GM12878 (cell line): ENCODE results near the gene SMIM27.

ENCODE experiments used
- RBBP5 ChIP-seq: fragments of 200-600 bp; sonication (generic); conservative IDR thresholded peaks from 2 replicates; pipeline ENCODE4 v1.6.1; 2016
- TF ChIP-seq, protein P1 (sequence below): IDR thresholded peaks from 2 replicates; pipeline ENCODE4 v1.6.1; 2012; ENCODE audit warnings: low read depth, low read length, improper control_type of control experiment
- TF ChIP-seq, protein P2 (sequence below), 3 experiments: IDR thresholded peaks in 2 of 3; conservative IDR thresholded peaks in 1 of 3; 2 replicates each; pipeline ENCODE4 v1.5.1; 2011; ENCODE audit warnings: low read depth in 3 of 3, low read length in 3 of 3, mild to moderate bottlenecking in 3 of 3, control low read depth in 2 of 3, moderate library complexity in 2 of 3, inconsistent platforms in 1 of 3, mixed read lengths in 1 of 3; ENCODE audit not compliant: control insufficient read depth in 2 of 3, insufficient read depth in 1 of 3; ENCODE audit errors: extremely low read depth in 1 of 3

DNA sequence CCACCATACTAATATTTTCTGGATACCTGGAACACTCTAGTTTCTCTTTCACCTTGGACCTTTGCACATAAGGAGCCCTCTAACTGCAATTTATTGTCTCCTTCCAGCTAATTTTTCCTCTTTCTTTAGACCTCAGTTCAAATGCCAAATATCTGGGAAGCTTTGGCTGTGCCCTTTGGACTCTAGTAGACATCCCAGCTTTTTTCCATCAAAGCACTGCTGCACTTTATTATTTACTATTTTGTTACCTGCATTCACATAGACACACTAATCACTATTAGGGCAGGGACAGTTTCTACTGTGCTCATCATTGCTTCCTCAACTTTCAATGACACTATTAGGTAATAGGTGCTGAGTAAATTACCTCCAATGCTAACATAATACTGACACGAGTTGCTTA lies 28.2 kb upstream of the SMIM27 start:
- TF ChIP-seq, protein P1, sequence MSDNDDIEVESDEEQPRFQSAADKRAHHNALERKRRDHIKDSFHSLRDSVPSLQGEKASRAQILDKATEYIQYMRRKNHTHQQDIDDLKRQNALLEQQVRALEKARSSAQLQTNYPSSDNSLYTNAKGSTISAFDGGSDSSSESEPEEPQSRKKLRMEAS: no peak
- TF ChIP-seq, protein P2, sequence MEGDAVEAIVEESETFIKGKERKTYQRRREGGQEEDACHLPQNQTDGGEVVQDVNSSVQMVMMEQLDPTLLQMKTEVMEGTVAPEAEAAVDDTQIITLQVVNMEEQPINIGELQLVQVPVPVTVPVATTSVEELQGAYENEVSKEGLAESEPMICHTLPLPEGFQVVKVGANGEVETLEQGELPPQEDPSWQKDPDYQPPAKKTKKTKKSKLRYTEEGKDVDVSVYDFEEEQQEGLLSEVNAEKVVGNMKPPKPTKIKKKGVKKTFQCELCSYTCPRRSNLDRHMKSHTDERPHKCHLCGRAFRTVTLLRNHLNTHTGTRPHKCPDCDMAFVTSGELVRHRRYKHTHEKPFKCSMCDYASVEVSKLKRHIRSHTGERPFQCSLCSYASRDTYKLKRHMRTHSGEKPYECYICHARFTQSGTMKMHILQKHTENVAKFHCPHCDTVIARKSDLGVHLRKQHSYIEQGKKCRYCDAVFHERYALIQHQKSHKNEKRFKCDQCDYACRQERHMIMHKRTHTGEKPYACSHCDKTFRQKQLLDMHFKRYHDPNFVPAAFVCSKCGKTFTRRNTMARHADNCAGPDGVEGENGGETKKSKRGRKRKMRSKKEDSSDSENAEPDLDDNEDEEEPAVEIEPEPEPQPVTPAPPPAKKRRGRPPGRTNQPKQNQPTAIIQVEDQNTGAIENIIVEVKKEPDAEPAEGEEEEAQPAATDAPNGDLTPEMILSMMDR (IDR thresholded peaks at IDR 0.05 in 2 of 3, conservative IDR thresholded peaks at IDR 0.05 in 1 of 3; ENCODE audit: control insufficient read depth in 2 of 3, extremely low read depth in 1 of 3, insufficient read depth in 1 of 3, low read depth in 3 of 3, low read length in 3 of 3): no peak
- TF ChIP-seq RBBP5: no peak
